Measurements from ENCODE around the gene TPST2. TPM values are rescaled to one million over a fixed set of nuclear protein-coding genes. Genes with fewer than 3 reads are reported as not detected.

TPST2 gene
- total RNA-seq, 1 donor: 120 TPM

DNA sequence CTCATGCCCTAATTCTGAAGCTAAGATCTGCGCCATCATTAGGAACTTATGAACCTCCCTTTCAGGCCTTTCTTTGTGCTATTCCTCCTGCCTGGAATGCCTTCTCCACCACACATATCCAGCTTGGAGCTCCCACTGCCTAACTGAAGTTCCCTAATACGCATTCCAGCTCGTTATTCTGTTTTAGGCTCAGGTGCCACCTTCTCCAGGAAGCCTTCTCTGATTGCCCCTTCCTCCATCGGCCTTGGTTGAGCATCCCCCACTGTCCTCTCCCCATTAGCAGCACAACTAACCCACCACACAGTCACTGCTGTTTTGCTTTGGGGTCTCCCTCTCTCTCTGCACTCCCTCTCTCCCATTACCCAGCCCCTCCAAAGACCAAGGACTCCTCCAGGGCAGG, 22.7 kb upstream of the TPST2 start:
- DNase-seq (ENCODE audit: low read depth in 2 of 3, low spot score in 2 of 3): no peak

DNA sequence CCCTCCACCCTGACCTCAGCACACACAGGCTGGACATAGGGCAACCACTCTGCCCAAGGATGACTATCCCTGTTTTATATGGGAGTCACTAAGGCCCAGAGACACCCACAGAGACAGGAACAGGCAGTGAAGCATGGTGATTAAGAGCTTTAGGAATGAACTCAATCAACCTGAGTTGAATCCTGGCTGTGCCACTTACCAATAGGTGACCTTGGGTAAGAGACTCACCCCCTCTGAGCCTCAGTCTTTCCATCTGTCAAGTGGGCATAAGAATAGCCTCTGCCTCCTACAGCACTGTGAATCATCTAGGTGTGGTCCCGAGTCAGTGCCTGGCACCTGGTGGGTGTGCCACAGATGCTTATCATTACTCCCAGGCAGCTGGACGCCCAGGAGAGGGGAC, 21.1 kb upstream of the TPST2 start:
- no peak for DNase-seq (ENCODE audit: low read depth in 2 of 3, low spot score in 2 of 3)

DNA sequence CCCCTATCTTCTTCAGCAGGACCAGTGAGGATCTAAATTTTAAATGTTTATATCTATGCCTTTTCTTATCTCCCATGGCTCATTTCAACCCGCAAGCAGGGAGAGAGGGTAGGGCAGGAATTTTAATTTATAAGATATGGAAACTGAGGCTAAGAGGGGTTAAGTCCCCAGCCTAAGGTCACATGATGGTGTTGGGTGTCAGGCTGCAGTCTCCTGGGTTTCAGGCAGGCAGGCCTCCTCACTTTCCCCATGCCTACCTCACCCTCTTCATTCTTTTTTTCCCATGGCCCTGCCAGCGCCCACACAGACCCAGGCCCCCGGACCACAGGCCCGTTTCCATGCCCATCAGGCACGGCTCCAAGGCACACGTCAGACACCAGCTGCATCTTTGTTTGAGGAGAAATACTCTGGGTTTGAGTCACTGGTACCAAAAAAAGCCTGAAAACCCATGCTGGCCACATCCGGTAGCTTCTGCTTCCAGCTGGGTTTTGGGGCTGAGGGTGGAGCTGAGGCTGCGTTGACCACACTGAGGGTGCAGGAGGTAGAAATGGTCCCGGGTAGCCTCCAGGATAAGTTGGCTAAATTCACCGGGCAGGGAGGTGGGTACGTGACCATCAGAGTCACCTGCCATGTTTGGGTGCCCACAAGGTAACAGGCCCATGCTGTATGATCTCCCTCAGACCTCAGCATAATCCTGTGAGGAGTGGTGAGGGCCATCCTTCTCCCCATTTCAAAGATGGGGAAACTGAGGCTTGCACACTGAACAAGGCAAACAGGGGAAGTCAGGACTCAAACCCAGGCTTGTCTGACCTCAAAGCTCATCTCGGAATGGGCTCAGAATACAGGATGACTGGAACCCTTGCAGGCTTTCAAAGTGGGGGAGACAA, 20.4 kb upstream of the TPST2 start:
- peak in 1 of 3 donors; percentile 18 for DNase-seq (ENCODE audit: low read depth in 2 of 3, low spot score in 2 of 3)

DNA sequence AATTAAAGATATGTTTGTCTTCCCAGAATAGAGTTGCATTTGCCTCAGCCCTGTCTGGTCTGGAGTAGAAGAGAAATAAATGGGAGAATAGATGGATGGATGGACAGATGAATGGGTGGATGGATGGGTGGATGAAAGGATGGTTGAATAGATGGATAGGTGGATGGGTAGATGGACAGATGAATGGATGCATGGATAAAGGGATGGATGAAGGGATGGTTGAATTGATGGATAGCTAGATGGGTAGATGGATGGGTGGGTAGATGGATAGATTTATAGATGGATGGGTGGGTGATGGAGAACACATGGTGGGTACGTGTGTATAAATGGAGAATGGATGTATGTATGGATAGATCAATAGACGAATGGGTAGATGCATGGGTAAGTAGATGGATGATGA, 19.4 kb upstream of the TPST2 start:
- no peak for DNase-seq (ENCODE audit: low read depth in 2 of 3, low spot score in 2 of 3)

DNA sequence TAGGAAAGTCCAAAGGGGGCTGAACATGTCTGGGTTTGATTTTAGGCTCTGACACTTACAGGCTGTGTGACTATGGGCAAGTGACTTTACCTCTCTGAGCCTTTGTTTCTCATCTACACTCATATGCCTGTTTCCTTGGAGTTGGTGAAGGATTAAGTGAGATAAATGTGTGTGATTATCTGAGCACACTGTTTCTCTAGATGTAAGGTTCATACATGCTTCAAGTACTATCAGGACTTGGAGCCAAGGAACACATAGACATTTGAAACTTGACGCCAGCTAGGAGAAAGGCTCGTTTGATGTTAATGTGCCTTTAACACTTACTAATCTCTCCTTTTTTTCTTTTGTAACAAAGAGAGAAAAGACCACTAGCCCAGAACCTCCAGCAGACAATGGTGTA, 18.2 kb upstream of the TPST2 start:
- DNase-seq (ENCODE audit: low read depth in 2 of 3, low spot score in 2 of 3): no peak

DNA sequence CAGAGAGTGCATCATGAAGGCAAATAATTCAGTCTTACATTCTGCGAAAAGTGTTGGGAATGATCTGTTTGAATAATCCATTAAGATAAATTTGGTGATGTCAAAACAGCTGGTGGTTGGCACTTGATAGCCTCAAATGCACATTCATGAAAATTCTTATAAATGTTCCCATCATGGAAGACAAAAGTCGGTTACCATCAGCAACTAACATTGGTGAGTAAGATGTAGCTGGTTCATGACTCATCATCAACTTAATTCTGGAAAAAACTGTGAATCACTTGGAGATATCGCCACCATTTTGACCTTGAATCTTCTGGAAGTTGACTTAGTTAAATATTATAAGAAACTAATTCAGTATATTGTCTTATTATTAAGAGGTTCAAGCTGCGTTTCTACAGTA, 16.7 kb upstream of the TPST2 start:
- no peak for DNase-seq (ENCODE audit: low read depth in 2 of 3, low spot score in 2 of 3)

DNA sequence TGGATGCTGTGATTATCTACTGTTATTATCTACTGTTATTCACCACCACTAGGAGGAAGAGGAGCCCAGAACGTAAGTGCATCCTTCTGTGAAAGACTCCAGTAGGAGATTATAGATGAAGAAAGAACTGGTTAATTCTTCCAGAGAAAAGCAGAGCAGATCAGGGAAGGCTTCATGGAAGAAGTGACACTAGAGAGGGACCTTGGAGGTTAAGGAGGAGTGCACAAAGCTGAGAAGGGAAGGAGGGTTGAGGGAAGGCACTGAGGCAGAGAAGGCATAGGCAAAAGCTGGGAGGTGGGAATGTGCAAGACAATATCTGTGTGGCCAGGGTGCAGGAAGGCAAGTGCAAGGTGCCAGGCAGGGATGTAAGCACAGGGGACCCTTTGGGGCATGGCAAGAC, 14.4 kb upstream of the TPST2 start:
- DNase-seq (ENCODE audit: low read depth in 2 of 3, low spot score in 2 of 3): no peak

DNA sequence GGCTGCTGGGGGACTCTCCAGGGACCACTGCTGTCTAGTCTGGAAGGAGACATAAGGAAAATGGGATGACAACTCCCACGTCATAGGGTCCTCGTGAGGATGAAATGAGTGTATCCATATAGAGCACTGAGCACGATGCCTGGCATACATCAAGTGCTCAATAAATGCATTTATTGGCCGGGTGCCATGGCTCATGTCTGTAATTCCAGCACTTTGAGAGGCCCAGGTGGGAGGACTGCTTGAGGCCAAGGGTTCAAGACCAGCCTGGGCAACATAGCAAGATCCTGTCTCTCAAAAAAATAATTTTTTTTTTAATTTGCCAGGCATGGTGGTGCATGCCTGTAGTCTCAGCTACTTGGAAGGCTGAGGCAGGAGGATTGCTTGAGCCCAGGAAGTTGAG, 12.2 kb upstream of the TPST2 start:
- no peak for DNase-seq (ENCODE audit: low read depth in 2 of 3, low spot score in 2 of 3)

DNA sequence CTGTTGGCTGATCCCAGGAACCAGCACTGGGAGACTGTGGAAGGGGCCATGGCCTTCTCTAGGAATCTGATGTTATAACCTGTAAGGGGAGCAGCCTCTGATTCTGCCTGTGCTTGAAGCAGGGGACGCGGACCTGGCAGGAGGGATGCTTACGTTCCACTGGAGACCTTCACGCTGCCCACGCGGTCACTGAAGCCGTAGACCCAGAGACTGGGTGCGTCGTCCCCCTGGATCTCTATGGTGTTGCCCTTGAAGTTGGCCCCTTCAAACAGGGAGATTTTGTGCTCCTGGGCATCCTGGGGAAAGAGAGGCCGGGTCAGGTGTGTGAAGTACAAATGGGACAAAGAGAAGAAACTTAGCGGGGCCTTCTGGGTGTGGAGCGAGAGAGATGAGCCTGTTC, 11.8 kb upstream of the TPST2 start:
- DNase-seq (ENCODE audit: low read depth in 2 of 3, low spot score in 2 of 3): no peak

DNA sequence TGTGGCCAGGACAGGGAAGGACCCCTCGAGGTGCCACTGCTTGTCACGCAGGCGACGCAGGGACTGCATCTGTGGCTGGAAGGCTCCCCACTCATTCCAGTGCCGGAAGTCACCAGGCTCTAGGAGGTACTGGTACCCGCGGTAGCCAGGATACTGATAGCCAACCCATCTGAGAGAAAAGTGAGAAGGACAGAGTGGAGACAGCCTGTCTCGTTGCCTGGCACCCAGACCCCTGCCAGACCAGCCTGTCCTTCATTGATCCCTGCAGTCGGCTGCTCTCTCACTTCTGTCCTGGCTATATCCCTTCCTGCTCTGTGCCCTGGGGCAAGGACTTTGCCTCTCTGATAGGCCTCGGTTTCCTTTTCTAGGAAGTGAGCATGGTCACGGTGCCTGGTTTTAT, 9.6 kb upstream of the TPST2 start:
- no peak for DNase-seq (ENCODE audit: low read depth in 2 of 3, low spot score in 2 of 3)

DNA sequence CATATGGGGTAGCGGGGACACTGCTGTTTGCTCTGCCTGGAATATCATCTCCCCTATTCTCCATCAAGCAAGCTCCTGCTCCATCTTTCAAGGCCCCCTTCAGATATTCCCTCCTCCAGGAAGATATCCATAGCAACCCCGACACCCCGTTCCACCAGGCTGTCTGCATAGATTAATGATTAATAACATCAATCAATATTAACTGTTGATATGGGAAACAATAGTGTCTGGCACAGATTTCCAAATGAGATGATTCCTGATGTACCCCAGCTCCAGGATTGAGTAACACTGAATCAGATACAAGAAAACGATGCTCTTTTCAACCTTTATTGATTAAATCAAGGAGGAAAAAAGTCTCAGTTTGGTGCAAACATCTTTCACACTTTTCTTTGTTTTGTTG, 7.5 kb upstream of the TPST2 start:
- no peak for DNase-seq (ENCODE audit: low read depth in 2 of 3, low spot score in 2 of 3)

DNA sequence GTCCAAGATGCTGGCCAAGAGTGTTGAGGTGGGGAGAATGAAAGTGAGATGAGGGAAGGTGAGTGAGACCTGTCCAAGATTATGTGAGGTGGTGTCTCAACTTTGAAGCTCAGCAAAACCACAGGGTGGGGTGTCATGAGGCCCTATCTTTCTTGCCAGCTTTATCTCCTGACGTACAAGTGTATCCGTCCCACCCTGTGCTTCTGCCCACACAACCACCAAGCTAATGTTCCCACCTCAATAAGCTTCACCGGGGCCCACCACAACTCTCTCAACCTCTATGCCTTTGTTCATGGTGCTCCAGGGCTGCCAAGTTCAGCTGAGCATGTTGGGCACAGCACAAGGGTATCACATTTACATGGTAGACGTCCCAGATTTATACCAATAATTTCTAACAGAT, 7.1 kb upstream of the TPST2 start:
- peak in 1 of 3 donors; percentile 64 for DNase-seq (ENCODE audit: low read depth in 2 of 3, low spot score in 2 of 3)

DNA sequence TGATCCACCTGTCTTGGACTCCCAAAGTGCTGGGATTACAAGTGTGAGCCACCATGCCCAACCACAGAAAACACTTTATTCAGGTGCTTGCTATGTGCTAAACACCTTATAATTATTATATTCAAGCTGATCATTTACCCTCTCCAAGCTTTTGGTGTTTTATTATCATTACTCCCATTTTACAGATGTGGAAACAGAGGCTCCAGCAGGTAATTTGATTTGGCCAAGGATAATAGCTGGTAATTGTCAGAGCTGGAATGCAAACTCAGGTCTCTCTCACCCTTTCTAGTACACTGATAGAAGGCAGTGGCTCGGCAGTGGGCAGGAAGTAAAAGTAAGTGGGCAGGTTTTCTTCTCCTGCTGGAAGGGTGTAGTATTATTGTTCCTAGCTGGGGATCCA, 3.8 kb upstream of the TPST2 start:
- DNase-seq (ENCODE audit: low read depth in 2 of 3, low spot score in 2 of 3): no peak

DNA sequence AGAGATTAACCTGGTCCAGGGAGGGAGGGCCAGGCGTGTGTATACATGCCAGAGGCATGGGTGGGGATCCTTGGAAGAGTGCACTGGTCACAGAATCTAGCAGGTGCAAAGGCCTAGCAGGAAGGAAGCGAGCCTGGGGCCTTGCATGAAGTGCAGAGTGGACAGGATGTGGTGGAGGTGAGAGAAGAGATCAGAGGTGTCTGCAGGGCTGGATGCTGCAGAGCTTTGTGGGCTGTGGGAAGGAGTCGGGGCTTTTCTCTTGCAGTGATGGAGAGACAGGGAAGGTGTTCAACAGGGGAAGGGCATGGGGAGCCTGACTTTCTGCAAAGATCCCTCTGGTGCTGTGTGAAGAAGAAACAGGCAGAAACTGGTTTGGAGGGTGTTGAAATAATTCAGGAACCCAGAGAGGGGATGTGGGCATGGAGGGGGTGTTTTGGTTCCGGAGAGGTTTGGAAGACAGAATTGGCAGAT, 2.5 kb upstream of the TPST2 start:
- DNase-seq (ENCODE audit: low read depth in 2 of 3, low spot score in 2 of 3): peak in 1 of 3 donors; percentile 45

DNA sequence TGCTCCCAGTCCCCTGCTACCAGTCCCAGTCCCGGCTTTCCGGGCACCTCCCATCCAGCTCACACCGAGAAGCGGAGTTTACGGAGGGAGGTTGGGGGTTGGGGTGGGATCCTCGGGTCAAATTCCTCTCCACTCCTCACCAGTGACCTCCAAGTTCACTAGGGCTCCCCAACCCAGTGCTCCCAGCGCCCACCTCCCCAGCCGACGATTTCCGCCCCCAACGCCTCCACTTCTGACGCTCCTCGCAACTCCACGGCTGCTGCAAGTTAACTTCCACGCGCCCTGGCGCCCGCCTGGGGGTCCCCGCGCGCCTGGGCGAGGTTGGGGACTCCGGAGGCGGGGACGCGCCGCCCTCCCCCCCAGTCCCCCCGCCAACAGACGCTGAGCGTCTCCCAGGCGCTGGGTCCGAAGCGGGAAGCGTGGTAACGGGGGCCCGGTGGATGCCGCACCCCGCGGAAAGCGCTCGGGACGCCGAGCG, 526 bp downstream of the TPST2 start:
- DNase-seq (ENCODE audit: low read depth in 2 of 3, low spot score in 2 of 3): peak in 1 of 3 donors; percentile 28

DNA sequence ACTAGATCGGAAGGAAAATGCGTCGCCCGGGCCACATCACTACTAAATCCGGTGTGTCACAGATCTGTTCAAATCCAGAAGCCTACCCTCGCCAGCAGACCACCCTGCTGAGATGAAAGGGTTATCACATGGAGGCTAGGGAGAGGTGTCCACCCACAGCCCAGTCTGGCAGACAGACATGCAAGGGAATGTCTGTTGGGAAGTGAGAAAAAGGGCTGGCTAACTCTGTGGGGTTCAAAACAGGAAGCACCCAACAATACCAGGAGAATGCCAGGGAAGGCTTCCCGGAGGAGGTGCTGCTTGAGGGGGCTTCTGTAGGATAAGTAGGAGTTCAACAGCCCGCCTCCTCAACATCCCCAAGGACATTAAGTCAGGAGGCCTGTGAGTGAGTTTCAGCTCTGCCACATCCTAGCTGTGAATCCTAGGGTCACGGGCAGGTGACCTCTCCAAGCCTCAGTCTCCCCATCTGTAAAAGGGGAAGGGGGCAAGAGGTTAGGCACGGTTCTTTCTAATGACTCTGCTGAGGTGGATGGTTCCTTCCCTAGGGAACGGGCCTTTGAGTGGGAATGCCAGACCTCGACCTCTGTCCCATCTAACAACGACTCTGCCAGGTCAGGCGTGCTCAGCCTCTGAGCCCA, 1.1 kb downstream of the TPST2 start:
- no peak for DNase-seq (ENCODE audit: low read depth in 2 of 3, low spot score in 2 of 3)

DNA sequence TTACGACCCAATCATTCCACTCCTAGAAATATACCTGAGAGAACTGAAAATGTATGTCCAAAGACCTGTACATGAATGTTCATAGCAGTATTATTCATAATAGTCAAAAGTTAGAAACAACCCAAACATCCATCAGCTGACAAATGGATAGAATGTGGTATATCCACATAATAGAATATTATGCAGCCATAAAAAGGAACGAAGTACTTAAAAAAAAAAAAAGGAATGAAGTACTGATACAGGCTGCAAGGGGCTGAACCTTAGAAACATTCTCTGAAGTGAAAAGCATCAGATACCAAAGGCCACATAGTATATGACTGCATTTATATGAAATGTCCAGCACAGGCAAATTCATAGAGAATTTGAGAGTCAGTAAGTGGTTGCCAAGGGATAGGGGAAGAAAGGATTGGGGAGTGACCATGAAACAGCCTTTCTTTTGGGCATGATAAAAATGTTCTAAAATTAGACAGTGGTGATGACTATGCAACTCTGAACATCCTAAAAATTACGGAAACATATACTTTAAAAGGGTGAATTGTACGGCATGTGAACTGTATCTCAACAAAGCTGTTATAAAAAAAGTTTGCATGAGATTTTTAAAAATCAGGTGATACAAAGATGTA, 1.8 kb downstream of the TPST2 start:
- peak in 2 of 3 donors; percentile 76 to 88 for DNase-seq (ENCODE audit: low read depth in 2 of 3, low spot score in 2 of 3)

DNA sequence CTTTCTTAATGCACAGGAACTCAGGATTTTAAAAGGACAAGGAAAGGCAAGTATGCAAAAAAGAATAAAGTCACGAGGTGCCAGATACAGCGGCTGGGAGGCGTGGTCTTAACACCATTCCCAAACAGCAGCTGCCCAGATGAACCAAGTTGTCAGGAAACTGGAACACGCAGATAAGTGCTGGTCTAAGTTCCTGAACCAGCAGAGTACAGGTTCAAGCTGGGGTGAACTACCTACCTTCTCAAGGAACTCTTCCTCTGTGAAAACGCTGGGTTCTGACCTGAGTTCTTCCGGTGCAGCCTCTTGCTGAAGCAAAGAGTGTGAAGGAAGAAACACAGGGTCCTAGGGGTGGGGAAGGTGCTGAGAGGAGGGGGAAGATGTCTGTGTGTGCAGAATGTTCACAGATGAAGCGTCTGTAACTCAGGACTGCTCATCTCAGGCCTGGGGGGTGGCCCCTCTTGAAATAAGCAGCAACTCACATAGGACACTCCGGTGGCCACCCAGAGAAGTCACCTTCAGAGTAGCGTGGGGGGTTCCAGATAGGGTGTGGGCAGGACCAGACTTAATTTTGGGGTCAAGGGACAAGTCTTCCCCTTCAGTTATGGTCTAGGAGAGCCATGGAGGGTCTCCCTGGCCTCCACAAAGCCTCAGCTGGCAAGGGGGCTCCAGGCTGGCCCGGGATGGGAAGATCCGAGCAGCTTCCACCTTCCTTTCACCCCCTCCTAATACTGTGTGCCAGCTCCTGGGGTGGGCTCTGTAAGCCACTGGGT, 3.2 kb downstream of the TPST2 start:
- peak in 1 of 3 donors; percentile 26 for DNase-seq (ENCODE audit: low read depth in 2 of 3, low spot score in 2 of 3)

DNA sequence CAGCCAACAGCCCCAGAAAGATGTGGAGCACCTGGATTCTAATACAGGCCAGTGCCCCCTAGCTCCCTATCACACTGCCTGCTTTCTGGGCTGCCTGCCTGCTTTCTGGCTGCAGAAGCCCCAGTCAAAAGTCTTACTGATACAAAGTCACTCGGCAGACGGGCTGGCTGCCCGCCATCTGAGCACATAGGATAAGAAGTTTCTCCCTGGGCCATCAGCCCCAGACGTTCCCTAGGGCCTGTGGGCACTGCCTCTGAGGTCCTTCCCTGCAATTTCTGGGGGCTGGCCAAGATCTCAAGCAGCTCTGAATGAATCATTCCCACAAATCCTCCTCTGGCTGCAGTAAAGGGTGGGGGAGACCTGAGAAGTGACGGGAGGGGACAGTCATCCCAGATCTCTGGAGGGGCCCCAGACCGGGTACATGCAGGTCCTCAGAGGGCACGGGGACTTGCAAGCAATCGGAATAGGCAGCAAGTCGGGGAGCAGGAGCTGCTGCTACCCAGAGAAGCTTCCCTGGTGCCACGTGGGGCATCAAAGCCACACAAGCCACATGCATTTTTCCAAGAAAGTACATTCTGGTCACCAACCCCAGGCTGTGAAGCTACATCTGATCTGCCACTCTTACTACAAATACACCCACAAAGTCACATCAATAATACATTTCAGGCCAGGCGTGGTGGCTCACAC, 4.7 kb downstream of the TPST2 start:
- DNase-seq (ENCODE audit: low read depth in 2 of 3, low spot score in 2 of 3): peak in 1 of 3 donors; percentile 38

DNA sequence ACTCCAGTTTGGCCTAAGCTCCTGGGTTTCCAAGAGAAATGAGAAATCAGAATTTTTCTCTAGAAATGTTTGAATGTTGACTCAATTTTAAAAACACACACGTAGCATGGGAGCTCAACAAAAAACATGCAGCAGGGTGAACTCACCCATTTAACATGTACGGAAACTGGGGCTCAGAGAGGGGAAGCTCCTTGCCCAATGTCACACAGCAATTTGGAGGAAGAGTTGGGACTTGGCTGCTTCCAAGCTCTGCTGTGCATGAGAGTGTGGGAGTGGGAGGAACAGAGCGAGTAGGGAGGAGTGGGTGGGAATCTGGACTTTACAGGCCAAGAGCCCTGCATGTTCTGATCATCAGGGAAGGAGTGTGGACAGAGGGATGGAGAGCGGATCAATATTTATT, 5.9 kb downstream of the TPST2 start:
- no peak for DNase-seq (ENCODE audit: low read depth in 2 of 3, low spot score in 2 of 3)

All from hematopoietic multipotent progenitor cell (in vitro differentiated cells).